Sigmoid colon (tissue), 4 donors: ENCODE results near the gene EIF4EBP2.

Experiments used
- EP300 ChIP-seq, 4 donors: sonication (generic); formaldehyde crosslinking; IDR thresholded peaks; one replicate each; pipeline ENCODE4 v1.6.1; 2017; ENCODE audit warnings: antibody characterized with exemption in 4 of 4
- POLR2A ChIP-seq, 2 donors: fragments of 450-650 bp; IDR thresholded peaks; one replicate each; pipeline ENCODE4 v1.6.1; 2016; ENCODE audit warnings: antibody characterized with exemption in 2 of 2, mild to moderate bottlenecking in 2 of 2, moderate library complexity in 2 of 2
- POLR2AphosphoS5 ChIP-seq, 4 donors: sonication (generic); formaldehyde crosslinking; IDR thresholded peaks; one replicate each; pipeline ENCODE4 v1.6.1; 2017; ENCODE audit warnings: antibody characterized with exemption in 4 of 4
- TF ChIP-seq, protein P1 (sequence below), 4 experiments: fragments of 450-650 bp in 3 of 4; fragments of 200-600 bp in 1 of 4; IDR thresholded peaks; one replicate each; pipeline ENCODE4 v1.5.1; 2016 to 2019; ENCODE audit warnings: antibody characterized with exemption in 4 of 4, mild to moderate bottlenecking in 3 of 4, moderate library complexity in 2 of 4

DNA sequence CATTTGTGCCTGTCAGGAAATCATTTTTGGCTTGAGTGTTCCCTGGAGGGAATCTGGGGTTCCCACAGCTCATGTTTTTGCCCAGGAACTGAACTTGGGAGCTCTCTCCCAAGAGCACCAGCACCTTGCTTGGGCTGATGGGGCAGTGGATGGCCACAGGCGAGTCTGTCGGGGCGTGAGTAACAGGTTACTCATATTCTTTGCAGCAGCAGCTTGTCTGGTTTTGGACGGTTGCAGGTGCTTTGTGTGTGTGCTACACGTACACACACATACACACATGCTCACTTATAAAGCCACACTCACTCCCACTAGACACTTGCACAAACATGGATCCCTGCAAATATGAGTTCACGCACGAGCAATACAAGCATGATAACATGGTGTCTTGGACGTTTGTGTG lies 71.7 kb downstream of the EIF4EBP2 start:
- TF ChIP-seq, protein P1, sequence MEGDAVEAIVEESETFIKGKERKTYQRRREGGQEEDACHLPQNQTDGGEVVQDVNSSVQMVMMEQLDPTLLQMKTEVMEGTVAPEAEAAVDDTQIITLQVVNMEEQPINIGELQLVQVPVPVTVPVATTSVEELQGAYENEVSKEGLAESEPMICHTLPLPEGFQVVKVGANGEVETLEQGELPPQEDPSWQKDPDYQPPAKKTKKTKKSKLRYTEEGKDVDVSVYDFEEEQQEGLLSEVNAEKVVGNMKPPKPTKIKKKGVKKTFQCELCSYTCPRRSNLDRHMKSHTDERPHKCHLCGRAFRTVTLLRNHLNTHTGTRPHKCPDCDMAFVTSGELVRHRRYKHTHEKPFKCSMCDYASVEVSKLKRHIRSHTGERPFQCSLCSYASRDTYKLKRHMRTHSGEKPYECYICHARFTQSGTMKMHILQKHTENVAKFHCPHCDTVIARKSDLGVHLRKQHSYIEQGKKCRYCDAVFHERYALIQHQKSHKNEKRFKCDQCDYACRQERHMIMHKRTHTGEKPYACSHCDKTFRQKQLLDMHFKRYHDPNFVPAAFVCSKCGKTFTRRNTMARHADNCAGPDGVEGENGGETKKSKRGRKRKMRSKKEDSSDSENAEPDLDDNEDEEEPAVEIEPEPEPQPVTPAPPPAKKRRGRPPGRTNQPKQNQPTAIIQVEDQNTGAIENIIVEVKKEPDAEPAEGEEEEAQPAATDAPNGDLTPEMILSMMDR (IDR thresholded peaks at IDR 0.05), result no peak
- TF ChIP-seq EP300 (IDR thresholded peaks at IDR 0.05), result no peak
- TF ChIP-seq POLR2A (IDR thresholded peaks at IDR 0.05), result no peak
- TF ChIP-seq POLR2AphosphoS5 (IDR thresholded peaks at IDR 0.05), result no peak
